HEK293 (cell line): ENCODE data around the gene GRIN2A.

ENCODE experiments used
- CTCF ChIA-PET: fragments of 350-600 bp; formaldehyde crosslinking; extraction: SDS; loops from one replicate; lab custom pipeline; 2021; ENCODE audit warnings: antibody characterized with exemption; lab: Yijun Ruan, JAX
- POLR2A ChIA-PET: fragments of 300-600 bp; formaldehyde crosslinking; extraction: SDS; loops from one replicate; lab custom pipeline; 2020; ENCODE audit warnings: antibody characterized with exemption, inconsistent platforms; lab: Yijun Ruan, JAX
- H3K27ac ChIP-seq: fragments of 200-500 bp; sonication (Bioruptor generic); 2 replicates; pipeline ENCODE4 v1.5.1; 2014; ENCODE audit warnings: low read depth, low read length, control low read depth, inconsistent platforms; ENCODE audit errors: extremely low read depth
- H3K36me3 ChIP-seq, 2 experiments: fragments of 200-500 bp in 1 of 2; sonication (Bioruptor generic) in 1 of 2; 1 replicate in 1 of 2; 2 replicates in 1 of 2; pipeline ENCODE4 v1.5.1; 2014 to 2017; ENCODE audit warnings: inconsistent platforms in 2 of 2, low read length in 2 of 2; ENCODE audit not compliant: control insufficient read depth in 2 of 2, insufficient read depth in 1 of 2
- H3K4me1 ChIP-seq: fragments of 200-500 bp; sonication (Bioruptor generic); 2 replicates; pipeline ENCODE4 v1.5.1; 2014; ENCODE audit warnings: mild to moderate bottlenecking, low read length, inconsistent platforms; ENCODE audit not compliant: control insufficient read depth, insufficient read depth
- H3K4me3 ChIP-seq: 2 replicates; pipeline ENCODE4 v1.5.1; 2011; ENCODE audit warnings: low read depth, mild to moderate bottlenecking, control low read depth, low read length, moderate library complexity
- H3K9me3 ChIP-seq: fragments of 200-500 bp; sonication (Bioruptor generic); 2 replicates; pipeline ENCODE4 v1.5.1; 2014; ENCODE audit warnings: low read depth, low read length, inconsistent platforms; ENCODE audit not compliant: control insufficient read depth, insufficient read depth
- REPIN1 ChIP-seq: fragments of 450-650 bp; formaldehyde crosslinking; IDR thresholded peaks from 2 replicates; pipeline ENCODE4 v1.5.1; 2017; ENCODE audit warnings: missing biosample characterization, missing genetic modification characterization, low read depth
- SALL2 ChIP-seq: fragments of 450-650 bp; formaldehyde crosslinking; IDR thresholded peaks from 2 replicates; pipeline ENCODE4 v1.5.0; 2017; ENCODE audit warnings: missing biosample characterization, mild to moderate bottlenecking, missing genetic modification characterization, borderline replicate concordance
- ZBTB26 ChIP-seq: fragments of 450-650 bp; formaldehyde crosslinking; optimal IDR thresholded peaks from 2 replicates; pipeline ENCODE3; 2016; ENCODE audit warnings: missing biosample characterization, mild to moderate bottlenecking, missing genetic modification characterization
- ZFP37 ChIP-seq: fragments of 450-650 bp; formaldehyde crosslinking; IDR thresholded peaks from 2 replicates; pipeline ENCODE4 v1.5.1; 2016; ENCODE audit warnings: missing biosample characterization, missing genetic modification characterization
- ZNF132 ChIP-seq: fragments of 450-650 bp; formaldehyde crosslinking; IDR thresholded peaks from 2 replicates; pipeline ENCODE4 v1.5.1; 2017; ENCODE audit warnings: missing biosample characterization, missing genetic modification characterization, borderline replicate concordance
- ZNF140 ChIP-seq: fragments of 450-650 bp; formaldehyde crosslinking; IDR thresholded peaks from 2 replicates; pipeline ENCODE4 v1.5.1; 2016; ENCODE audit warnings: missing biosample characterization, missing genetic modification characterization
- ZNF175 ChIP-seq: fragments of 450-650 bp; formaldehyde crosslinking; IDR thresholded peaks from 2 replicates; pipeline ENCODE4 v1.5.1; 2016; ENCODE audit warnings: missing biosample characterization, missing genetic modification characterization
- ZNF19 ChIP-seq: fragments of 450-650 bp; formaldehyde crosslinking; IDR thresholded peaks from 2 replicates; pipeline ENCODE4; 2016; ENCODE audit warnings: missing biosample characterization, missing genetic modification characterization, low read depth
- ZNF214 ChIP-seq: fragments of 450-650 bp; formaldehyde crosslinking; IDR thresholded peaks from 2 replicates; pipeline ENCODE4 v1.5.1; 2017; ENCODE audit warnings: missing biosample characterization, mild to moderate bottlenecking, missing genetic modification characterization, borderline replicate concordance
- ZNF24 ChIP-seq: fragments of 450-650 bp; formaldehyde crosslinking; IDR thresholded peaks from 2 replicates; pipeline ENCODE4 v1.5.1; 2016; ENCODE audit warnings: missing biosample characterization, missing genetic modification characterization
- ZNF335 ChIP-seq: fragments of 450-650 bp; formaldehyde crosslinking; conservative IDR thresholded peaks from 2 replicates; pipeline ENCODE4 v1.5.1; 2016; ENCODE audit warnings: missing biosample characterization, missing genetic modification characterization
- ZNF341 ChIP-seq: fragments of 450-650 bp; formaldehyde crosslinking; IDR thresholded peaks from 2 replicates; pipeline ENCODE4; 2016; ENCODE audit warnings: low read depth, missing biosample characterization, missing genetic modification characterization
- ZNF549 ChIP-seq: fragments of 450-650 bp; IDR thresholded peaks from 2 replicates; pipeline ENCODE4 v1.5.1; 2018; ENCODE audit warnings: missing biosample characterization, missing genetic modification characterization, mild to moderate bottlenecking, inconsistent platforms, moderate library complexity
- ZNF555 ChIP-seq: fragments of 450-650 bp; formaldehyde crosslinking; conservative IDR thresholded peaks from 2 replicates; pipeline ENCODE4 v1.5.1; 2017; ENCODE audit warnings: missing biosample characterization, mild to moderate bottlenecking, missing genetic modification characterization, inconsistent platforms
- ZNF621 ChIP-seq: fragments of 450-650 bp; formaldehyde crosslinking; IDR thresholded peaks from 2 replicates; pipeline ENCODE4 v1.5.1; 2017; ENCODE audit warnings: missing biosample characterization, missing genetic modification characterization
- ZNF624 ChIP-seq: fragments of 450-650 bp; formaldehyde crosslinking; IDR thresholded peaks from 2 replicates; pipeline ENCODE4 v1.5.1; 2017; ENCODE audit warnings: missing biosample characterization, missing genetic modification characterization
- ZNF664 ChIP-seq: fragments of 450-650 bp; formaldehyde crosslinking; IDR thresholded peaks from 2 replicates; pipeline ENCODE4 v1.5.1; 2016; ENCODE audit warnings: missing biosample characterization, missing genetic modification characterization
- ZNF670 ChIP-seq: fragments of 450-650 bp; formaldehyde crosslinking; IDR thresholded peaks from 2 replicates; pipeline ENCODE4 v1.5.1; 2016; ENCODE audit warnings: missing biosample characterization, missing genetic modification characterization, low read depth
- ZNF701 ChIP-seq: fragments of 450-650 bp; formaldehyde crosslinking; IDR thresholded peaks from 2 replicates; pipeline ENCODE4 v1.5.1; 2016; ENCODE audit warnings: missing biosample characterization, missing genetic modification characterization
- ZNF785 ChIP-seq: fragments of 450-650 bp; formaldehyde crosslinking; IDR thresholded peaks from 2 replicates; pipeline ENCODE4 v1.5.1; 2016; ENCODE audit warnings: missing biosample characterization, missing genetic modification characterization
- ZSCAN4 ChIP-seq: fragments of 450-650 bp; formaldehyde crosslinking; IDR thresholded peaks from 2 replicates; pipeline ENCODE4 v1.5.1; 2017; ENCODE audit warnings: missing biosample characterization, missing genetic modification characterization
- TF ChIP-seq, protein P1 (sequence below): fragments of 450-650 bp; formaldehyde crosslinking; IDR thresholded peaks from 2 replicates; pipeline ENCODE4 v1.5.1; 2017; ENCODE audit warnings: missing biosample characterization, missing genetic modification characterization

The GRIN2A gene

GRCh38 chr16:9957433-9957832, 224.8 kb downstream of the GRIN2A start:
- TF ChIP-seq ZFP37 (tag by site-specific recombination) (no peak), ZNF785 (tag by site-specific recombination) (no peak), SALL2 (tag by site-specific recombination) (no peak), ZNF341 (tag by site-specific recombination) (no peak), ZNF19 (tag by site-specific recombination) (no peak), ZNF624 (no peak), ZNF549 (tag by site-specific recombination) (no peak), ZNF621 (no peak), ZNF335 (tag by site-specific recombination) (no peak), ZNF132 (tag by site-specific recombination) (no peak), ZSCAN4 (tag by site-specific recombination) (no peak), ZNF555 (tag by site-specific recombination) (no peak), REPIN1 (tag by site-specific recombination) (no peak), ZNF701 (no peak)
- TF ChIP-seq, all 188 proteins: peak for 0
- Histone ChIP-seq H3K27ac (no peak overlapping the region), H3K4me3 (no peak overlapping the region), H3K36me3 (no peaks in the 10 kb centered on the region), H3K4me1 (no peaks in the 10 kb centered on the region), H3K9me3 (no peaks in the 10 kb centered on the region)
- CTCF ChIA-PET = interaction anchor here (0.8 kb wide), 1 partner anchor 1032 kb away, joined by 3 read pairs; no protein-coding TSS in a partner anchor
- POLR2A ChIA-PET = no interaction called here

- no peak overlapping the region for H3K27ac ChIP-seq
- no peak for TF ChIP-seq ZNF140 (tag by site-specific recombination)
- TF ChIP-seq ZNF214 (tag by site-specific recombination) = no peak
- no peak for TF ChIP-seq ZNF175 (tag by site-specific recombination)
- no peak for TF ChIP-seq ZNF24 (tag by site-specific recombination)
- TF ChIP-seq ZNF664 (tag by site-specific recombination) = no peak
- TF ChIP-seq ZBTB26 (tag by site-specific recombination) = no peak
- no peak for TF ChIP-seq ZNF670 (tag by site-specific recombination)
- TF ChIP-seq, protein P1, sequence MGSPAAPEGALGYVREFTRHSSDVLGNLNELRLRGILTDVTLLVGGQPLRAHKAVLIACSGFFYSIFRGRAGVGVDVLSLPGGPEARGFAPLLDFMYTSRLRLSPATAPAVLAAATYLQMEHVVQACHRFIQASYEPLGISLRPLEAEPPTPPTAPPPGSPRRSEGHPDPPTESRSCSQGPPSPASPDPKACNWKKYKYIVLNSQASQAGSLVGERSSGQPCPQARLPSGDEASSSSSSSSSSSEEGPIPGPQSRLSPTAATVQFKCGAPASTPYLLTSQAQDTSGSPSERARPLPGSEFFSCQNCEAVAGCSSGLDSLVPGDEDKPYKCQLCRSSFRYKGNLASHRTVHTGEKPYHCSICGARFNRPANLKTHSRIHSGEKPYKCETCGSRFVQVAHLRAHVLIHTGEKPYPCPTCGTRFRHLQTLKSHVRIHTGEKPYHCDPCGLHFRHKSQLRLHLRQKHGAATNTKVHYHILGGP (tag by site-specific recombination) = no peak
- no peaks in the 10 kb centered on the region for H3K9me3 ChIP-seq
- no peaks in the 10 kb centered on the region for H3K36me3 ChIP-seq
- no peaks in the 10 kb centered on the region for H3K4me1 ChIP-seq
- POLR2A ChIA-PET = no interaction called here
- CTCF ChIA-PET = no interaction called here
- H3K4me3 ChIP-seq = no peak overlapping the region
Observed at GRCh38 chr16:9957002-9957401, 225.2 kb downstream of the GRIN2A start.
